T-cell (primary cell): ENCODE results near the gene VPS35L. TPM values are rescaled to one million over a fixed set of nuclear protein-coding genes. Genes with fewer than 3 reads are reported as not detected.

Source experiments
- ATAC-seq, 4 experiments: fragments of 200-7000 bp in 3 of 4; fragments of 150-1000 bp in 1 of 4; cut with Tn5 transposase; replicated peaks in 1 of 4; 1 replicate in 3 of 4; 2 replicates in 1 of 4; pipeline ENCODE4 v1.10.0; 2021; ENCODE audit warnings: moderate library complexity in 3 of 4, mild to moderate bottlenecking in 2 of 4, moderate number of reproducible peaks in 1 of 4
- CTCF ChIA-PET, 2 donors: fragments of 300-600 bp; sonication (Branson Sonifier 250); formaldehyde crosslinking; loops; one replicate each; lab custom pipeline; 2022; ENCODE audit warnings: antibody characterized with exemption in 2 of 2; lab: Charles Lee
- POLR2A ChIA-PET, 2 donors: fragments of 300-600 bp; sonication (Branson Sonifier 250); formaldehyde crosslinking; loops; one replicate each; lab custom pipeline; 2022; ENCODE audit warnings: antibody characterized with exemption in 2 of 2; lab: Charles Lee
- DNase-seq, 35 experiments: peaks; one replicate each; pipeline versions ENCODE4 v3.0.0 to v3.0.0-alpha.2; 2013 to 2023
- H3K27ac ChIP-seq: one replicate; pipeline ENCODE4 v1.5.1; 2013; ENCODE audit warnings: low read length
- H3K27me3 ChIP-seq, 2 experiments: replicated peaks in 1 of 2; 1 replicate in 1 of 2; 2 replicates in 1 of 2; pipeline versions ENCODE4 v1.6.1 to v1.7.0; 2013; ENCODE audit warnings: low read length in 1 of 2, mixed read lengths in 1 of 2; ENCODE audit not compliant: control insufficient read depth in 2 of 2, insufficient read depth in 2 of 2; ENCODE audit errors: extremely low read depth in 1 of 2
- H3K36me3 ChIP-seq, 2 donors: 1 replicate in 1 of 2; 2 replicates in 1 of 2; pipeline versions ENCODE4 v1.6.1 to v1.7.0; 2013; ENCODE audit warnings: low read length in 1 of 2; ENCODE audit not compliant: control insufficient read depth in 2 of 2, insufficient read depth in 1 of 2; ENCODE audit errors: extremely low read depth in 1 of 2
- H3K4me1 ChIP-seq, 2 experiments: 1 replicate in 1 of 2; 2 replicates in 1 of 2; pipeline versions ENCODE4 v1.6.1 to v1.7.0; 2013; ENCODE audit warnings: low read length in 2 of 2, mixed read lengths in 1 of 2; ENCODE audit not compliant: insufficient read depth in 2 of 2, control insufficient read depth in 1 of 2; ENCODE audit errors: extremely low read depth in 1 of 2
- H3K4me3 ChIP-seq, 2 donors: 1 replicate in 1 of 2; 2 replicates in 1 of 2; pipeline versions ENCODE4 v1.5.1 to v1.7.0; 2013; ENCODE audit warnings: mild to moderate bottlenecking in 2 of 2, low read length in 1 of 2, moderate library complexity in 1 of 2; ENCODE audit not compliant: control insufficient read depth in 1 of 2; ENCODE audit errors: extremely low read depth in 1 of 2
- H3K9me3 ChIP-seq: 2 replicates; pipeline ENCODE4 v1.7.0; 2013
- H3K27ac Mint-ChIP-seq, 2 donors: one replicate each; pipeline ENCODE4 v1.8.0; 2020 to 2021; ENCODE audit warnings: mild to moderate bottlenecking in 2 of 2, mixed read lengths in 2 of 2
- H3K27me3 Mint-ChIP-seq, 2 donors: one replicate each; pipeline ENCODE4 v1.8.0; 2021 to 2022; ENCODE audit warnings: mixed read lengths in 2 of 2
- H3K36me3 Mint-ChIP-seq: one replicate; pipeline ENCODE4 v1.8.0; 2021; ENCODE audit warnings: mixed read lengths
- H3K4me1 Mint-ChIP-seq, 3 donors: one replicate each; pipeline ENCODE4 v1.8.0; 2020 to 2022; ENCODE audit warnings: mixed read lengths in 3 of 3, mild to moderate bottlenecking in 1 of 3
- H3K4me3 Mint-ChIP-seq, 3 donors: one replicate each; pipeline ENCODE4 v1.8.0; 2020 to 2022; ENCODE audit warnings: mild to moderate bottlenecking in 3 of 3, mixed read lengths in 3 of 3, moderate library complexity in 3 of 3
- H3K9me3 Mint-ChIP-seq, 3 donors: one replicate each; pipeline ENCODE4 v1.8.0; 2020 to 2022; ENCODE audit warnings: mixed read lengths in 3 of 3
- WGBS: methylation state at CpG from one replicate; pipeline ENCODE4 v1.1.5; 2013; ENCODE audit warnings: missing lambda C conversion rate; ENCODE audit not compliant: insufficient coverage; 5-methylcytosine and 5-hydroxymethylcytosine counted together
- total RNA-seq, 35 experiments: library from RNA in 6 of 35; stranded (reverse) in 6 of 35; fragments of 120-200 nt in 1 of 35; gene quantifications; one replicate each; pipeline versions ENCODE4 v1.2.1 to v1.2.4 and lab custom pipeline; 2013 to 2026

Gene VPS35L
- total RNA-seq, 5 donors from 2014 or later (not counting 1 experiment from before 2014, with no cell fraction given) = 40.2 to 46.9 (median 42.9) TPM

GRCh38 chr16:19560078-19560477, 4.6 kb downstream of the VPS35L start:
- DNase-seq (no peak), ATAC-seq (no peak)
- Mint-ChIP-seq H3K27ac (no peak overlapping the region), H3K36me3 (peaks cover 6% of the 10 kb centered on the region), H3K27me3 (no peaks in the 10 kb centered on the region), H3K4me3 (no peak overlapping the region), H3K9me3 (peaks cover 0 to 5% (median 0%) of the 10 kb centered on the region in 3 donors), H3K4me1 (peaks cover 20 to 26% (median 21%) of the 10 kb centered on the region in 3 donors)
- Histone ChIP-seq H3K36me3 (peaks cover 0 to 1% of the 10 kb centered on the region in 2 donors), H3K27me3 (no peaks in the 10 kb centered on the region), H3K27ac (no peak overlapping the region), H3K9me3 (no peaks in the 10 kb centered on the region), H3K4me3 (no peak overlapping the region), H3K4me1 (peaks cover 0 to 8% of the 10 kb centered on the region in 2 experiments)
- WGBS = 100% methylated on average over 1 of the region's 4 CpGs
- POLR2A ChIA-PET = no interaction called here
- CTCF ChIA-PET = interaction anchor here in 1 of 2 donors (0.7 to 0.8 kb wide), 2 partner anchors 23 to 30 kb away, joined by 3 to 5 read pairs; no protein-coding TSS in a partner anchor

- H3K27me3 Mint-ChIP-seq = no peaks in the 10 kb centered on the region
- no peak overlapping the region for H3K4me3 ChIP-seq
- H3K36me3 ChIP-seq = peaks cover 11 to 15% of the 10 kb centered on the region in 2 donors
- no peaks in the 10 kb centered on the region for H3K4me1 ChIP-seq
- H3K4me3 Mint-ChIP-seq = no peak overlapping the region
- H3K27me3 ChIP-seq = no peaks in the 10 kb centered on the region
- H3K36me3 Mint-ChIP-seq = peaks cover 26% of the 10 kb centered on the region
- DNase-seq = no peak
- WGBS = 100% methylated on average over 1 of the region's 4 CpGs
- peaks cover 0 to 5% (median 0%) of the 10 kb centered on the region in 3 donors for H3K9me3 Mint-ChIP-seq
- POLR2A ChIA-PET = interaction anchor here in 1 of 2 donors (0.7 kb wide), 1 partner anchor 16 kb away, joined by 3 read pairs; no protein-coding TSS in a partner anchor
- H3K27ac Mint-ChIP-seq = no peak overlapping the region
- CTCF ChIA-PET = interaction anchor here in 1 of 2 donors (0.6 kb wide), 1 partner anchor 53 kb away, joined by 6 read pairs; no protein-coding TSS in a partner anchor
- H3K27ac ChIP-seq = no peak overlapping the region
- H3K4me1 Mint-ChIP-seq = peaks cover 5 to 10% (median 10%) of the 10 kb centered on the region in 3 donors
- no peaks in the 10 kb centered on the region for H3K9me3 ChIP-seq
- no peak for ATAC-seq
Observed at GRCh38 chr16:19563377-19563776, 7.9 kb downstream of the VPS35L start.

- H3K27ac Mint-ChIP-seq = no peak overlapping the region
- CTCF ChIA-PET = no interaction called here
- Histone ChIP-seq H3K27ac (no peak overlapping the region), H3K9me3 (no peaks in the 10 kb centered on the region), H3K4me1 (no peaks in the 10 kb centered on the region), H3K4me3 (no peak overlapping the region), H3K27me3 (no peaks in the 10 kb centered on the region), H3K36me3 (peaks cover 18 to 34% of the 10 kb centered on the region in 2 donors)
- H3K9me3 Mint-ChIP-seq = peaks cover 0 to 5% (median 0%) of the 10 kb centered on the region in 3 donors
- POLR2A ChIA-PET = no interaction called here
- H3K4me1 Mint-ChIP-seq = peaks cover 1 to 9% (median 6%) of the 10 kb centered on the region in 3 donors
- ATAC-seq (no peak), DNase-seq (no peak)
- H3K4me3 Mint-ChIP-seq = no peak overlapping the region
- no CpG with 5 or more reads among the region's 3 CpGs for WGBS
- H3K27me3 Mint-ChIP-seq = no peaks in the 10 kb centered on the region
- peaks cover 41% of the 10 kb centered on the region for H3K36me3 Mint-ChIP-seq
Observed at GRCh38 chr16:19566362-19566761, 10.9 kb downstream of the VPS35L start.

GRCh38 chr16:19567560-19567959, 12.1 kb downstream of the VPS35L start:
- Mint-ChIP-seq H3K9me3 (peaks cover 0 to 5% (median 0%) of the 10 kb centered on the region in 3 donors), H3K27me3 (no peaks in the 10 kb centered on the region), H3K4me3 (no peak overlapping the region), H3K4me1 (peaks cover 0 to 6% (median 4%) of the 10 kb centered on the region in 3 donors), H3K36me3 (peaks cover 41% of the 10 kb centered on the region), H3K27ac (no peak overlapping the region)
- Histone ChIP-seq H3K9me3 (no peaks in the 10 kb centered on the region), H3K4me1 (no peaks in the 10 kb centered on the region), H3K27me3 (no peaks in the 10 kb centered on the region), H3K4me3 (no peak overlapping the region), H3K36me3 (peaks cover 18 to 44% of the 10 kb centered on the region in 2 donors), H3K27ac (no peak overlapping the region)
- ChIA-PET CTCF (interaction anchor here in 1 of 2 donors (0.7 to 0.8 kb wide), 2 partner anchors 10 to 67 kb away, joined by 5 to 6 read pairs; no protein-coding TSS in a partner anchor), POLR2A (no interaction called here)
- ATAC-seq = no peak
- 100% methylated on average over 3 of the region's 8 CpGs for WGBS
- no peak for DNase-seq

- peaks cover 48% of the 10 kb centered on the region for H3K36me3 Mint-ChIP-seq
- CTCF ChIA-PET = interaction anchor here in 1 of 2 donors (0.6 kb wide), 1 partner anchor 156 kb away, joined by 3 read pairs; no protein-coding TSS in a partner anchor
Observed at GRCh38 chr16:19573997-19574396, 18.5 kb downstream of the VPS35L start.

GRCh38 chr16:19574615-19575014, 19.1 kb downstream of the VPS35L start:
- ChIA-PET CTCF (no interaction called here), POLR2A (no interaction called here)
- Mint-ChIP-seq H3K9me3 (no peaks in the 10 kb centered on the region), H3K27me3 (no peaks in the 10 kb centered on the region), H3K36me3 (peaks cover 46% of the 10 kb centered on the region), H3K27ac (no peak overlapping the region), H3K4me3 (no peak overlapping the region), H3K4me1 (no peaks in the 10 kb centered on the region)
- DNase-seq (no peak), ATAC-seq (no peak)
- no peak overlapping the region for H3K4me3 ChIP-seq
- peaks cover 4 to 69% of the 10 kb centered on the region in 2 donors for H3K36me3 ChIP-seq
- no peak overlapping the region for H3K27ac ChIP-seq
- no peaks in the 10 kb centered on the region for H3K9me3 ChIP-seq
- no peaks in the 10 kb centered on the region for H3K27me3 ChIP-seq
- WGBS = 100% methylated on average over 1 of the region's 2 CpGs
- no peaks in the 10 kb centered on the region for H3K4me1 ChIP-seq

More at GRCh38 chr16:19573997-19574396, 18.5 kb downstream of the VPS35L start:
- Histone ChIP-seq H3K27ac (no peak overlapping the region), H3K9me3 (no peaks in the 10 kb centered on the region), H3K4me1 (no peaks in the 10 kb centered on the region), H3K27me3 (no peaks in the 10 kb centered on the region), H3K4me3 (no peak overlapping the region), H3K36me3 (peaks cover 10 to 71% of the 10 kb centered on the region in 2 donors)
- Mint-ChIP-seq H3K27ac (no peak overlapping the region), H3K27me3 (no peaks in the 10 kb centered on the region), H3K4me1 (no peaks in the 10 kb centered on the region), H3K9me3 (no peaks in the 10 kb centered on the region), H3K4me3 (no peak overlapping the region)
- 94% methylated on average over 3 of the region's 9 CpGs for WGBS
- ATAC-seq = no peak
- no peak for DNase-seq
- POLR2A ChIA-PET = no interaction called here
